HepG2 (cell line): ENCODE results near the gene CCL23.

Experiments
- DMAP1 ChIP-seq: IDR thresholded peaks from 2 replicates; pipeline ENCODE4 v1.6.1; 2016
- EZH2 ChIP-seq: conservative IDR thresholded peaks from 2 replicates; pipeline ENCODE4 v1.6.1; 2012; ENCODE audit warnings: mild to moderate bottlenecking, low read depth, low read length, moderate library complexity
- HDAC6 ChIP-seq: fragments of 200-600 bp; sonication (generic); IDR thresholded peaks from 2 replicates; pipeline ENCODE4 v1.7.0; 2017; ENCODE audit warnings: mild to moderate bottlenecking, antibody characterized with exemption, low read length, low read depth
- HNF1B ChIP-seq: sonication (generic); formaldehyde crosslinking; IDR thresholded peaks from 2 replicates; pipeline ENCODE4 v1.5.1; 2020; ENCODE audit warnings: mild to moderate bottlenecking, moderate library complexity, missing genetic modification reagents
- HNF4A ChIP-seq: sonication (generic); formaldehyde crosslinking; IDR thresholded peaks from 2 replicates; pipeline ENCODE4 v1.4.0; 2020; ENCODE audit warnings: missing genetic modification reagents
- ISL2 ChIP-seq: sonication (generic); formaldehyde crosslinking; IDR thresholded peaks from 2 replicates; pipeline ENCODE4 v1.5.0; 2020; ENCODE audit warnings: missing genetic modification reagents
- JDP2 ChIP-seq: sonication (generic); formaldehyde crosslinking; IDR thresholded peaks from 2 replicates; pipeline ENCODE4 v1.8.1; 2022; ENCODE audit warnings: missing genetic modification reagents, borderline replicate concordance
- SOX6 ChIP-seq, 2 experiments: fragments of 450-650 bp in 1 of 2; sonication (generic) in 1 of 2; formaldehyde crosslinking in 1 of 2; IDR thresholded peaks; 2 replicates each; pipeline versions ENCODE4 v1.4.0 to v1.6.1; 2017 to 2020; ENCODE audit warnings: antibody characterized with exemption in 1 of 2, mild to moderate bottlenecking in 1 of 2, missing genetic modification reagents in 1 of 2
- SP1 ChIP-seq, 2 experiments: fragments of 450-650 bp in 1 of 2; sonication (generic) in 1 of 2; formaldehyde crosslinking in 1 of 2; IDR thresholded peaks; 2 replicates each; pipeline versions ENCODE4 v1.4.0 to v1.6.1; 2016 to 2020; ENCODE audit warnings: missing genetic modification reagents in 1 of 2
- ZBTB42 ChIP-seq: sonication (generic); formaldehyde crosslinking; IDR thresholded peaks from 2 replicates; pipeline ENCODE4 v1.5.0; 2020; ENCODE audit warnings: mild to moderate bottlenecking, missing genetic modification reagents
- ZNF124 ChIP-seq: sonication (generic); formaldehyde crosslinking; IDR thresholded peaks from 2 replicates; pipeline ENCODE4 v1.4.0; 2020; ENCODE audit warnings: missing genetic modification reagents
- ZNF138 ChIP-seq: sonication (generic); formaldehyde crosslinking; IDR thresholded peaks from 2 replicates; pipeline ENCODE4 v1.5.0; 2020; ENCODE audit warnings: mild to moderate bottlenecking, low read depth, missing genetic modification reagents
- TF ChIP-seq, protein P1 (sequence below): sonication (generic); formaldehyde crosslinking; IDR thresholded peaks from 2 replicates; pipeline ENCODE4 v1.5.0; 2020; ENCODE audit warnings: mild to moderate bottlenecking, missing genetic modification reagents, moderate library complexity
- TF ChIP-seq, protein P2 (sequence below): IDR thresholded peaks from 2 replicates; pipeline ENCODE4 v1.6.1; 2016; ENCODE audit warnings: low read depth, borderline replicate concordance

DNA sequence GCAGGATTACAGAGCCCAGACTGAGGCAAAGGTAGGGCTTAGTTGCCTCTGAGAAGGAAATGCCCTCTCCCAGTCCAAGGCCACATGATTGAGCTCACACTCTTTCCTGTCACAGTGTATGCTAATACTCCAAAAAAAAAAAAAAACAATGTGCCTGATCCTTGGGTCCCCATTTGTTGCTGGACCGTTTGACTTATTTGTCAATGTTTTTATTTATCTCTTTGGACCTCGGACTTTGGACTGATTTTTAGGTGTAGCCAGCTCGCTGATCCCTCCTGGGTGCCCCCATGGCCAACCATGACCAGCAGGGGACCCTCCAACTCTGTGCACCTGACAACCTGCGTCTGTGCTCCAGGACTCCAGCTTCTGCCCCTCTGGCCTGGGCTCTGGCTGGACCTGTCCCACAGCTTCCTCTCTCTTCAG, 35.9 kb downstream of the CCL23 start:
- TF ChIP-seq JDP2 (CRISPR knock-in tag) (no peak), SP1 (IDR thresholded peaks at IDR 0.05) (no peak), SP1 (CRISPR knock-in tag; IDR thresholded peaks at IDR 0.05) (no peak), ISL2 (CRISPR knock-in tag) (no peak), ZBTB42 (no peak), HNF4A (CRISPR knock-in tag) (peak; percentile 89), DMAP1 (CRISPR knock-in tag) (no peak), HDAC6 (no peak), SOX6 (IDR thresholded peaks at IDR 0.05) (no peak), SOX6 (CRISPR knock-in tag; IDR thresholded peaks at IDR 0.05) (peak; percentile 90), ZNF124 (no peak), EZH2 (no peak), HNF1B (no peak), ZNF138 (CRISPR knock-in tag) (no peak)
- TF ChIP-seq, protein P1, sequence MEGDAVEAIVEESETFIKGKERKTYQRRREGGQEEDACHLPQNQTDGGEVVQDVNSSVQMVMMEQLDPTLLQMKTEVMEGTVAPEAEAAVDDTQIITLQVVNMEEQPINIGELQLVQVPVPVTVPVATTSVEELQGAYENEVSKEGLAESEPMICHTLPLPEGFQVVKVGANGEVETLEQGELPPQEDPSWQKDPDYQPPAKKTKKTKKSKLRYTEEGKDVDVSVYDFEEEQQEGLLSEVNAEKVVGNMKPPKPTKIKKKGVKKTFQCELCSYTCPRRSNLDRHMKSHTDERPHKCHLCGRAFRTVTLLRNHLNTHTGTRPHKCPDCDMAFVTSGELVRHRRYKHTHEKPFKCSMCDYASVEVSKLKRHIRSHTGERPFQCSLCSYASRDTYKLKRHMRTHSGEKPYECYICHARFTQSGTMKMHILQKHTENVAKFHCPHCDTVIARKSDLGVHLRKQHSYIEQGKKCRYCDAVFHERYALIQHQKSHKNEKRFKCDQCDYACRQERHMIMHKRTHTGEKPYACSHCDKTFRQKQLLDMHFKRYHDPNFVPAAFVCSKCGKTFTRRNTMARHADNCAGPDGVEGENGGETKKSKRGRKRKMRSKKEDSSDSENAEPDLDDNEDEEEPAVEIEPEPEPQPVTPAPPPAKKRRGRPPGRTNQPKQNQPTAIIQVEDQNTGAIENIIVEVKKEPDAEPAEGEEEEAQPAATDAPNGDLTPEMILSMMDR (CRISPR knock-in tag): peak; percentile 87
- TF ChIP-seq, protein P2, sequence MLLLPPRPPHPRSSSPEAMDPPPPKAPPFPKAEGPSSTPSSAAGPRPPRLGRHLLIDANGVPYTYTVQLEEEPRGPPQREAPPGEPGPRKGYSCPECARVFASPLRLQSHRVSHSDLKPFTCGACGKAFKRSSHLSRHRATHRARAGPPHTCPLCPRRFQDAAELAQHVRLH (CRISPR knock-in tag): no peak
